PC-3 (cell line): ENCODE measurements around the gene DCP1B.

Source experiments
- EZH2 ChIP-seq: fragments of 300-600 bp; sonication (generic); IDR thresholded peaks from one replicate; pipeline ENCODE4 v1.6.1; 2017; ENCODE audit warnings: antibody characterized with exemption, mild to moderate bottlenecking, low read length; ENCODE audit not compliant: unreplicated experiment
- EZH2phosphoT487 ChIP-seq: fragments of 300-600 bp; sonication (generic); IDR thresholded peaks from 2 replicates; pipeline ENCODE4 v1.6.1; 2018; ENCODE audit warnings: mild to moderate bottlenecking, antibody characterized with exemption, low read length, borderline replicate concordance
- TF ChIP-seq, protein P1 (sequence below): fragments of 300-600 bp; sonication (generic); conservative IDR thresholded peaks from 2 replicates; pipeline ENCODE4 v1.5.1; 2017; ENCODE audit warnings: antibody characterized with exemption, low read depth, mild to moderate bottlenecking, low read length

DNA sequence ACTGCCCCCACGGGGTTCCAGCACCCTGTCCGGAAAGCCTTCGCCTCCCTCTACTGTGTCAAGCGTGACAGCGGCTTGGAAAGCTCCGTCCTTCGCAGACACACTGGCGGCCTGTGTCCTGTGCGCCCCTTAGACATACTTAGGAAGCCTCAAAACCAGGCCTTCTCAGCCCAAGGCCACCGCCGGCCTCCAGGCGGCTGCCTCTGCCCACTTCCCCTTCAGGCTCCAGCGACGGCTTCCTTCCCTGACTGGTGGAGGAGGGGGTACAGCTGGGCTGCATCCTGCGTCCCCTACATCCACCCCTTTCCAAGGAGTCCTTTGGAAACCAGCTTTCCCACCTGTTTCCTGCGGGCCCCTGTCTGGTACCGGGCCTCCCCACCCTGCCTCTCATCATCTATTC is 83.3 kb downstream of the DCP1B start:
- no peak for TF ChIP-seq EZH2phosphoT487
- TF ChIP-seq, protein P1, sequence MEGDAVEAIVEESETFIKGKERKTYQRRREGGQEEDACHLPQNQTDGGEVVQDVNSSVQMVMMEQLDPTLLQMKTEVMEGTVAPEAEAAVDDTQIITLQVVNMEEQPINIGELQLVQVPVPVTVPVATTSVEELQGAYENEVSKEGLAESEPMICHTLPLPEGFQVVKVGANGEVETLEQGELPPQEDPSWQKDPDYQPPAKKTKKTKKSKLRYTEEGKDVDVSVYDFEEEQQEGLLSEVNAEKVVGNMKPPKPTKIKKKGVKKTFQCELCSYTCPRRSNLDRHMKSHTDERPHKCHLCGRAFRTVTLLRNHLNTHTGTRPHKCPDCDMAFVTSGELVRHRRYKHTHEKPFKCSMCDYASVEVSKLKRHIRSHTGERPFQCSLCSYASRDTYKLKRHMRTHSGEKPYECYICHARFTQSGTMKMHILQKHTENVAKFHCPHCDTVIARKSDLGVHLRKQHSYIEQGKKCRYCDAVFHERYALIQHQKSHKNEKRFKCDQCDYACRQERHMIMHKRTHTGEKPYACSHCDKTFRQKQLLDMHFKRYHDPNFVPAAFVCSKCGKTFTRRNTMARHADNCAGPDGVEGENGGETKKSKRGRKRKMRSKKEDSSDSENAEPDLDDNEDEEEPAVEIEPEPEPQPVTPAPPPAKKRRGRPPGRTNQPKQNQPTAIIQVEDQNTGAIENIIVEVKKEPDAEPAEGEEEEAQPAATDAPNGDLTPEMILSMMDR = no peak
- TF ChIP-seq EZH2 = no peak
